Activated T-helper 1 cell treated with anti-CD3 and anti-CD28 coated beads, Interleukin-2, amount 50 U/mL, for 16 hours (primary cell): Measurements from ENCODE around the gene CABP7.

Experiments used
- DNase-seq, 2 donors: peaks; one replicate each; pipeline ENCODE4 v3.0.0-alpha.2; 2020; ENCODE audit warnings: low read depth in 1 of 2, low spot score in 1 of 2

The CABP7 gene

DNA sequence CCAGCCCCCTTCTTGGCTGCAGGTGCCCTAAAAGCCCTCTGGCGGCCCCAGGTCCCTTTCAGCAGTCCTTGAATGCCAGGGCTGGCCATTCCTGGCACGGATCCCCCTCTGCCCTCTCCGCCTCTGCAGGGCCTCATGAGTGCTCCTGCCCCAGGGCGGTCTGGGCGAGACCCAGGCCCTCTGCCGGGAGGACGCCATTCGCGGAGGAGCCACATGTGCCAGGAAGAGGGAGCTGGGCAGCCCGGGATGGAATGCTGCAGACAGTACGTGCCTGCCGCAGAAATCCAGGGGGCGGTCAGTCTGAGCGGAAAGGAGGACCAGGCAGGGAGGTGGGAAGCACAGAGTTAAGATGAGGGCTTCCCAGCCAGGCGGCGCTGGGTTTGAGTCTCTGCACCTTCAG, 2.8 kb downstream of the CABP7 start:
- DNase-seq: no peak

DNA sequence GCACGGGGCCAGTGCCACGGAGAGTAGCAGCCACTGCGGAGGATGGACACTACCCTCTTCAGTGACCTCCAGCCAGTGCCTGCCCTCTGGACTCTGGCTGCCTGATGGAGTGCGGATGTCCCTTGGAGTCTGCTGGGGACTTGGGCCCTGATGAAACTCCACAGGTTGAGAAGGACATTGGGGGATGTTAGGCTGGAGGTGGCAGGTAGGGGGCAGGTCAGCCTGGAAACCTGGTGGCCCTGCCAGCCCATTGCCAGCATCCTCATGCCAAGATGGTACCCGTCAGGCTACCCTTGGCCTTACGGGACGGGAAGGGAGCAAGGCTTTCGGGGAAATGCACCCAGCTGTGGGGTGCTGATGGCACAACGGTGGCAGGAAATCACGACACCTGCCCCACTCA, 4.0 kb downstream of the CABP7 start:
- DNase-seq: no peak

DNA sequence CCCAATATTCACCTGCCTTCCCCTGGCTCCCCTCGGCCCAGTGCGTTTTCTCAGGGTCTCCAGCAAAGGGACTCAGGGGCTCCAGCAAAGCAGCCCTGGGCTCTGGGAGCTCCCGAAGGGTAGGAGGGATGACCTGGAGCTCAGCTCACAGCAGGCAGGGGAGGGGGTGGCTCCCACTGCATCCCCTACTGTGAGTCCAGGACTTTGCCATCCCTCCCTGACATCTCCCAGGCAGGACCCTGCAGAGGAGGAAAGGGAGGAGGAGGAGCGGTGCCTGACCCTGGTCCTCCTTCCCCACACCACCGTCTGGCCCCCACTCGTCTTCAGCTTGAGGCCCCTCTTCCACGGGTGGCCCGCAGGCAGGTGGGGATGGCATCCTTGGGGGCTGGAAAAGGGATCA, 5.0 kb downstream of the CABP7 start:
- no peak for DNase-seq

DNA sequence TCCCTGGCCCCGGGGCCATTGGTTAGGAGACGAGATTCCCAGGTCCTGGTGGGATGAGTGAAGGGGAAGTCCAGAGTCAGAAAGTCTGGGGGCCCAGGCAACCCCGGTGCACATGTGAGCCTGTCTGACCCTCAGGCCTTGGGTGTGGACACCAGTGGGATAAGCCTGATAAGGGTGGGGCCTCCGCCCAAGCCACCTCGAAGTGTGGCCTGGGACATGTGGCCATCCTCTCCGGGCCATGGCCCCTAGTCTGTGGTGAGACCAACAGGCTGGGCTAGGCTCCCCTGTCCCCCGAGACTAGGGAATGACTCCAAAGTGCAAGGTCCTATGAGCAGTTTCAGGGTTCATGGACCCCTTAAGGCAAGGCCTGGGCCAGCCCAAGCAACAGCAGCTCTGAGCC, 6.3 kb downstream of the CABP7 start:
- DNase-seq: no peak

DNA sequence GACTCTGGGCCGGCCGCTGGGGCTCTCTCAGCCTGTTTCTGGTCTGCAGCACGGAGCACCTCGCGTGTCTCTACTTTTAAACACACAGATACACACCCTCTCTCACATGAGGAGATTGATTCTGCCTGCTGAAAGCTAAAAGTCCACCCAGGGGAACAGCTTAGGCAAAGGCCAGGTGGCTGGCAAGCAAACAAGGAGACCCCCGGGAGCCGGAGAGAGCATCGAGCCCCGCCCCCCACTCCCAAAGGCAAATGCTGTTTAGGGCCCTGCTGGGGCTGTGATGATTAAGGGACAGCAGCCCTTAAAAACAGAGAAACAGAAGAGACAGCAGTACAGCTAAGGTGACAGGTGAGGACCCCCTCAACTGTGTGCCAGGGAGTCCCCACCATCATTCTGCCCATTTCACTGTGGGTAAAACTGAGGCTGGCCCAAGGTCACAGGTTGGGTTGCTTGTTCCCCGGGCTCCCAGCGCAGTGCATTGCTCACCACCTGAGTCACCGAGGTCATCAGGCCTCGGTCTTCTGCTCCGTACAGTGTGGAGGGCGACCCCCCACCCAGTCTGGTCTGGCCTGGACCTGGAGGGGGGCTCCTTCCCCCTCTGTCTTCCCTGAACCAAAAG, 6.8 kb downstream of the CABP7 start:
- no peak for DNase-seq

DNA sequence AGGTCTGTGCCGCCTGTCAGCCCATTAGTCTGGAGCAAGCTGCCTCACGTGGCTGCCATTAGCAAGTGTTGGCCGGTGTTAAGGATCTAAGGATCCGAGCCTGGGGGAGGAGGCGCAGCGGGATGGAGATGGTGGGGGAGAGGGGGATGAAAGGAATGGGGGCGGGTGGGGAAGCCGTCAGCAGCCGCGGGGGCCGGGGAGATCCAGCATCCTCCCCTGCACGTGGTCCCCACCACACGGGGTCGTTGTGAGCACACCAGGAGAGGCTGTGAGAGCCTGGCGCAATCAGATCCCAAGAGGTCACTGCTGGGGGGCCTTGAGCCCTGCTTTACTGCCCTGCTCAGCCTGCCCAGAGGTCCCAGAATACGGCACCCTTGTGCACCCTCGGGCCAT, 7.3 kb downstream of the CABP7 start:
- no peak for DNase-seq

DNA sequence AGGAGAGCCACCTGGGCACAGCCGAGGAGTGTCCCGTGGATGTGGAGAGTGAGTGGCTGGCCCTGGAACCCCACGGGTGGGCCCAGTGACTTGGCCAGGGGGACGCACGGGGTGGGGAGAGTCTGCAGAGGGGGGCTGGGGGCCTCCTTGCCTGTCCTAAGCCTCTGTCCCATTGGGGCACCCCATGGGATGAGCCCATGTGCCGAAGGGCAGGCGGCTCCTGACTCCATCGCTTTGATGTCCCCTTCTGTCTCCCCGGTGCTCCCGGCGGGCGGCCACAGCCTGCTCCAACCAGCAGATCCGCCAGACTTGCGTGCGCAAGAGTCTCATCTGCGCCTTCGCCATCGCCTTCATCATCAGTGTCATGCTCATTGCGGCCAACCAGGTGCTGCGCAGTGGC, 9.4 kb downstream of the CABP7 start:
- DNase-seq: no peak

DNA sequence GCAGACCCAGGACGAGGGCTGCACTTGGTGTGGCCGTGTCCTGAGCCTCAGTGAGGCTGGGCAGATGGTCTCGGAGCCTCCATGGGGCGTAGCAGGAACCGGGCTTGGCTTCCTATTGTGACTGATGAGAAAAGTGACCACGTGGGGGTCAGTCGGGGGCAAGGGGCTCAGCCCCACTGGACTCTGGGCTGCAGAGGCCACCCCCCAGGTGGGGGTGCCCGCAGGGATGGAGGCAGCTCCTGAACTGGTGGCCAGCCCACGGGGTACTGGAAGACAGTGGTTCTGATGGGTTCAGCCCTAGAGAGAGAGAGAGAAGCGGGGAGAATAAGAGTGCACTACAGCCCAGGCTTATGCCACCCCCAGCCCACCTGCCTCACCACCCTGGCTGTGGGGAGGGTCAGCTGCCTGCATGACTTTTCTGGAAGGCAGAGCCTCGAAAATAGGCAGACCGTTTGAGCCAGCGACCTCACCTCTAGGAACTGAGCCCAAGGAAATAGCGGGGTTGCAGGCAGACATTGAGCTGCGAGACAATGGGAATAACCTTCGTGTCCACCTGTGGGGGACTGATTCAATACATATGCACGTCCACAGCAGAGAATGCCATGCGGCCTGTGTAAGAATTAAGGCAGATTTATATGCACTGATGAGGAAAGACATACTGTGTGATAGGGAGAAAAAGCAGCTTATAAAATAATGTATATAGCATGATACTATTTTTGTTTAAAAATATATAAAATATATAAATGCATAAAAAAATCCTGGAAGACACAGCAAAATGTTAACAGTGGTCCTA, 11.5 kb downstream of the CABP7 start:
- DNase-seq: no peak

DNA sequence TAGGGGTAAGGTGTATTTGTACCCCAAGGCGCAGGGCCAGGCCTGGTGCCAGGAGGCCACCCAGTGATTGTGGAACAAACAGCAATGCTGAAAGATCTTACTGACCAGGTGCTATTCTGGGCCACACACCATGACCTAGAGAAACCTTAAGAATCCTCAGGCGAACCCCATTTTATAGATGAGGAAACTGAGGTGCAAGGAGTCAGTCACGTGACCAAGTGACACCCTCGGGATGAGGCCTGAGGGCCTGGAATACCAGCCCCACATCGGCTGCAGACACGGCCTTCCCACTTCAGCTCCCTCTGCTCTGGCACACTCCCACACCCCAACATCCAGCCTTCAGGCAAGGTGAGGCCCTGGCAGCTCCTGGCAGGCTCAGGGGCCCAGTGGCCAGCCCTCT, 13.1 kb downstream of the CABP7 start:
- DNase-seq: no peak

DNA sequence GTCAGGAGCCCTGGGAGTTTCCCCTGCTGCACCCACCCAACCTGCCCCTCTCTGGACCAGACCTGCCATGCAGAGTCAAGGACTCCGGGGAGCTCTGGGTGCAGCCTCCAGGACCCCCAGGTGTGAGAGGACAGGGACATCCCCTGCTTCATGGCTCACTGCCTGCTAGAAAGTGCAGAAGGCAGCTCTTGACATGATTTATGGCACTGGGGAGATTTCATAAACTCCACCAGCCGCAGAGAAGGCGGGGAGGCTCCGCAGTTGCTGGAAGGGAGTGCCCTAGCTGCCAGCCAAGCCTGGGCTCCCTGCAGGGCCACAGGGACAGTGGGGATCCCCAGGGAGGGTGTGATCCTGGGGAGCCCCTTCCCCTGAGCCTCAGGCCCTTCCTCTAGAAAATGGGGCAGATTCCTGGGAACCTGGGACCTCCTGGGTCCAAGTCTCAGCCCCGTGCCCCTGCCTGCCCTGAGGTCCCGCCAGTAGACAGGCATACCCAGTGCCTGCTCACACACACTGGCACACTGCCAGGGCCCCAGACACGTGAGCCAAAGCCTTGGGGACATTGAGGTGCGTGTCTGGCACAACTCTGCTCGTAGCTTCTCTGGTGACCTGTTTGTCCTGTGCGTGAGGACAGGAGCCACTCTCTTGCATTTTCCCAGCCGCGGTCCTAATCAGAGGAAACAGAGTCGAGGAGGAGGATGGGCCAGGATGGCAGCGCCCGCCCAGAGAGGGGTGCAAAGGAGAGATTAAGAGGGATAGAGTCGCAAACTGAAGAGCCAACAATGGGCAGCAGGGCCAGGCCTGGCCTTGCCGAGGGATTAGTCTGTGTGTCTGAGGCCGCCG, 13.8 kb downstream of the CABP7 start:
- DNase-seq: no peak

DNA sequence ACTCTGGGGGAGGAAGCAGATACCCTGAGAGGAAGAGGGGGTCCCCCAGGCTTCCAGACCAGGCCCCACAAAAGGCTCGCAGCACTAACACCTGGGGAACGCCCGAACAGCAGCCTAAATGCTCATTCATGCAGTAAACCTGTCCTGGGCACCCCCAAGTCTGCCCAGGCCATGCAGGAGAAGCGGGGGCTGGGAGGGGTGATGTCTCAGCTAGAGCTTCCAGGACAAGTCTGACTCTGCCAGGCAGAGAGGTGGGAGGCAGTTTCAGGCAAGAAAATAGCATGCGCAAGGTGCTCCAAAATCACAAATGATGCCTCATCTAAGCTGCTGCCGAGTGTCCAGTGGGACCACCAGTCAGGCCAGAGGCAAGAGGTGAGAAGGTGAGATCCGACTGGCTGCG, 14.6 kb downstream of the CABP7 start:
- no peak for DNase-seq

DNA sequence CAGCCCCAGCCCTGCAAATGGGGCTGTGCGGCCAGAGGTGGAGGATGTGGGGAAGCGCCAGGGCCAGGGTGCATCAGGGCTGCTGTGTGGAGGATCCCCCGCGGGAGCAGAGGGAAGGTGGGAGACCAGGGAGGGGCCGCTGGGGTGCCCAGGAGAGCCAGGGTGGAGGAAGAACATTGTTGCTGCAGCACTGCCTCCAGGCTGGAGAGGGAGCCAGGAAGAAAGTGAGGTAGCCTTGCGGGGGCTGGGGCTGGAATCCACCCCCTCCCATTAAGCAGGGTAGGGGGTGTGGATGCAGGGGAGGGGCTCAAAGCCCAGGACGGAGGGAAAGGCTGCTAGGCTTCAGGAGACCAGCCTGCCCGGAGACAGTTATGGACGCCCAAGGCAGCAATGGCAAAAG, 15.0 kb downstream of the CABP7 start:
- no peak for DNase-seq

DNA sequence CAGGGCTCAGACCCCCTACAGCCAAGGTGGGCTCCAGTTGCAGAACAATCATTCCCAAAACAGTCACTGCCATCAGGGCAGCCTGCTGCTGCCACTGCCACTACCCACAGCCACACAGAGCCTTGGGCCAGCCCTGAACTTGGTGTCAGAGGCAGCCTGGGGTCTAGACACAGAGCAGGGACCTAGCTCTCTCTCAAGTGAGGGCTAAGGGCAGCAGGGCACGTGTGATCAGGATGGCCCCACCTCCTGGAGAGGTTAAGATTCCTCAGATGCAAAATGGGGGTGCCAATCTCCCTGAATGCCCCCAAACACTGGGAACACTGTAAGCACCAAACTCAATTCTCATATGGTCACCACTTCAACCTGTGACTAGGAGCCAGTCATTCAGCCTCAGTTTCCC, 15.6 kb downstream of the CABP7 start:
- DNase-seq: no peak

DNA sequence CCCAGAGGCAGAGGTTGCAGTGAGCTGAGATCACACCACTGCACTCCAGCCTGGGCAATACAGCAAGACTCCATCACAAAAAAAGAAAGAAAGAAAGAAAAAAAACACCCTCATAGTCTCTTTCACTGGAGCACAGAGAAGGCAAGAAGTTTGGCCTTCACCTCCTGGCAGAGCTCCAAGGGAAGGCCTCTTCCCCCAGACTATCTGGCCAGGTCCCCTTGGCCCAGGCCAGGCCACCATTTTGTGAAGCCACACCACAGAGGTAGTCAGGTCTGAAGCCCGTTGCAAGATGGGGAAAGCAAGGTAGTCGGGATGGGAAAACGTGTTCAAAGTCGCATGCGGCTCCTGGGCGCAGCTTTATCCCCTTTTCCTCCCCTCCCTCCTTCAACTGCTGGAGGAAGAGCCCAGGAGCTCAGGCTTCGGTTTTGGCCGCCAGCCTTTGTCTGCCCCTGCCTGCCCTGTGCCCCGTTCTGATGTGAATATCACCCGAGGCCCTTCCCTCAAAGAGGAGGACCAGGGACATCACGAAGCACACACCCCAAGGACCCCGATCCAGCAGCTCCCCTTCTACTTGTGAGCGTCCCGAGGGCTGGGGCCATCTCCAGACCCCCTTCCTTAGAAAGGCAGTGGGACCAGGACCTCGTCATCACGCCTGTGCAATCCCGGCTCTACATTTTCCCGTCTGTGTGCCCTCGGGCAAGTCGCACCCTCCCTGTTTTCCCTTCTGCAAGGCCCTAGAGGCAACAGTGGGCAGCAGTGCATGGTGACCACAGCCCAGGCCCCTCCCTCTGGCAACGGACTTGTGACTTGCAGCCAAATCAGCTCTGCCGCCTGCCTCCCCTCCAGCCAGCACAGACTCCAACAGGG, 17.7 kb downstream of the CABP7 start:
- no peak for DNase-seq

DNA sequence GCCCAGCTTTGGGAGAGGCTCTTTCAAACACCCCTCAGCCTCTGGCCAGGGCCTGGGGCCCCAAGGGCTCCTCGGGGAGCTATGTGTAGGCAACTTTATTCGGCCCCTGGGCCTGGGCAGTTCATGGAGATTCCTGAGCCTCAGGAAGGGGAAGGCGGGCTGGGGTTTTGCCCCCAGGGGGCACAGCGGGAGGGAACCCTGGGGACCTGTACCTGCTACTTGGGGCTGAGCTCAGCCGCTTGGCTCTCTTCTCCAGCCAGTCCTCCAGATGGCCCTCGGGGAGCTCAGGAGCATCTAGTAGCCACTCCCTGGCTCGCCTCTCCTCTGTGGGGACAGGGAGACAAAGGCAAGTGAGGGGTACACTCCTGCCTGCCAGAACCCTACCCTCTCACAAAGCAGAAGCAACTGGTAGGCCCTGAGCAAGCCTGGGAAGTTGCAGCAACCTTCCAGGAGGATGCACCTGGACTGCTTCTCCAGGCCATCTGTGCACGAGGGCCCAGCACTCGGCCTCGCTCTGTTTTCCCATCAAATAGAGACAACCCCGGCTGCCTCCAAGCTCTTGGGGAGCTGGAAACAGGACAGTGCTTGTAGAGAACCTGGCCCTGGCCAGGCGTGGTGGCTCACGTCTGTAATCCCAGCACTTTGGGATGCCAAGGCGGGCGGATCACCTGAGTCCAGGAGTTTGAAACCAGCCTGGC, 18.5 kb downstream of the CABP7 start:
- DNase-seq: no peak

DNA sequence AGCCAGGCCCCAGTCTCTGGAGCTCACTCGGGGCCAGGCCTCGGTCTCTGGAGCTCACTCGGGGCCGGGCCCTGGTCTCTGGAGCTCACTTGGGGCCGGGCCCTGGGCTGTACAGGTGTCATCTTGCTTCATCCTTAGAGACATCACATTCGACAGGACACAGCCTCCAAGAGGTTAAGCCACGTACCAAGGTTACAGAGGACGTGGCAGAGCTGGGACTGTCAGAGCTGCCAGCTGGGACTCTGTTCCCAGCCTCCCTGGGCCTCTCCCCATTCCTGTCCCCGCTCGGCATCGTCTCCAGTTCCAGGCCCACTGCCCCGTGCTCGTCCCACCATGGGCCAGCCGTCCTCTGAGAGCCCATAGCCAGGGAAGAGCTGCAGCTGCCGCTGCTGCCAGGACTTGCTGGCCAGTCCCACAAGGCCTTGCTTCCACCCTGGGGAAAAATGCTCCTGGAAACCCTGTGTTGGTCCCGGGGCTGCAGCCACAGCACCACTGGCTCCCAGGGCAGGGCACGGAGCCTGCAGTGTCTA, 19.6 kb downstream of the CABP7 start:
- DNase-seq: no peak

DNA sequence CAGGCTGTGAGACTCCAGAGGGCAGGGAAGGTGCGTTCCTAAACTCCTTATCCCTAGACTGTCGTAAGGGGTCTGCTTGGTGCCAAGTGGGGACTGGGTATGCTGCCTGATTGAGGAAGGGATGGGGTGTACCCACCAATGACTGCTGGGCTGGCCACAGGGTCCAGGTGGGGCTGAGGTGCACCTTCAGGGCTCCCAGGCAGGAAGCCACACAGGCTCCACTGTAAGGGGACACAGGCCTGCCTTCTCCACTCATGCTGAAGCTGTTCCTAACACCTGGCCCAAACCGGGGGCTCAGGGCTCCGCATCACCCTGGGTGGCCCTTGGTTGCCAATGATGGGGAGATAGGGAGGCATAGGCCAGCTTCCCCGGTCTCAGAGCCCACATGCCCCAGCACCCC, 20.4 kb downstream of the CABP7 start:
- no peak for DNase-seq

DNA sequence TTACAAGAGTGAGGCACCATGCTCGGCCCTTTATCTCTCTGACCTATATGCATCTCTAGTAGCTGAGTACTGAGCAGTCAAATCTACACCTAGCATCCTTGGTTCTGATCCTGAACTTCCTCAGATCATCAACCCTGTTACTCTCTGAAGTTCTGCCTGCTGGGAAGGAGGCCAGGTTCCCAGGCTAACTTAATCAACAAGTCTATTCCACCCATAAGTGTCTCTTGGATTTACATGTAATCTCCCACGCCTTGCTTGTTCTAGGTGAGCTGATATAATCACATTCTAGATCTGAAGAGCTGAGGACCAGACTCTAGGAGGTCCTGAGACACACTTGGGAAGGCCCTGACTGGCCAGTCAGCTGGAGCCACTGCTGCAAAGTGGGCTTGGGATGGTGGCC, 22.1 kb downstream of the CABP7 start:
- DNase-seq: no peak

DNA sequence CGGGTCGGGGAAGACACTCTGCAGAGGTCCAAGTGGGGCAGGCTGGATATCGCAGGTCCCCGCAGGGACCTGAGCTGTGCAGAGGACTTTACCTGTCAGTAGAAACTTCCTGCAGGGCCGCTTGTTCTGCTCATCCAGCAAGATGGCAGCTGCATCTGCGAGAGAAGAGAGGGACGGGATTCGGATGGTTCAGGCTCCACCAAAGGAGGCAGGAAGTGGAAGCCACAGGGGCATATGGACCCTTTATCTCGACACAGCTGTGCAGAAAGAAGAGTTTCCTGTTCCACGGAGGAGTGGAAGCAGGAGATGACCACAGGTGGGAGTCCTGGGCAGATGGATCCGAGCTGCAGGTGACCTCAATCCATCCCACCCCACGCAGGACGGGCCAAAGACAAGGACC, 22.5 kb downstream of the CABP7 start:
- no peak for DNase-seq

DNA sequence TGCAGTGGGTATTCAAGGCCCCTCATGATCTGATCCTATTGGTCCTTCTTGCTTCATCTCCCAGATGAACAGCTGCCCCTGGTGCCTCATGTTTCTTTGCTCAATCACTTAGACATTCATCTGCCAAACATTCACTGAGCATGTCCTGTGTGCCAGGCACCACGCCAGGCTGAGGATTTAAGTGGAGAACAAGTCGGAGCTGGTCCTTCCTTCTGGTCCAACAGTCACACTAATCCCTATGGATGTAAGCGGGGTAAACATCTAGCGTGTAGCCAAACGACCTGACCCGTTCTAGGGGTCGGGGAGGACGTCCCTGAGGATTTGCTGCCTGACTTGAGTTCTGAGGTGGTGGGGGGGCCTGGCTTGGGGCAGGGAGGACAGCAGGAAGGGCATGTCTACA, 25.1 kb downstream of the CABP7 start:
- DNase-seq: no peak
